GM23338 (cell line): ENCODE results near the gene CIC. TPM values are rescaled to one million over a fixed set of nuclear protein-coding genes. Genes with fewer than 3 reads are reported as not detected.
A peak's percentile ranks its signal among the peaks of the same experiment; 100 is the strongest.

Experiments used
- ATAC-seq: fragments of 200-7000 bp; cut with Tn5 transposase; 3 replicates; pipeline ENCODE4 v1.9.1; 2020
- DNase-seq: peaks from one replicate; pipeline ENCODE4 v3.0.0-alpha.2; 2015; ENCODE audit warnings: low spot score
- H2AFZ ChIP-seq: fragments of 200-600 bp; sonication (generic); 2 replicates; pipeline ENCODE4 v1.8.0; 2016; ENCODE audit warnings: antibody characterized with exemption, mild to moderate bottlenecking, moderate library complexity
- H3F3A ChIP-seq: fragments of 200-600 bp; sonication (generic); replicated peaks from 2 replicates; pipeline ENCODE4 v1.8.0; 2017; ENCODE audit warnings: antibody characterized with exemption, mixed run types, low read depth
- H3K27ac ChIP-seq: fragments of 200-600 bp; sonication (generic); 2 replicates; pipeline ENCODE4 v1.6.1; 2016; ENCODE audit warnings: low read depth
- H3K27me3 ChIP-seq: fragments of 200-600 bp; sonication (generic); 2 replicates; pipeline ENCODE4 v1.8.0; 2016; ENCODE audit warnings: mild to moderate bottlenecking, mixed run types, moderate library complexity; ENCODE audit not compliant: insufficient read depth
- H3K36me3 ChIP-seq: fragments of 200-600 bp; sonication (generic); 2 replicates; pipeline ENCODE4 v1.8.0; 2016; ENCODE audit warnings: mild to moderate bottlenecking; ENCODE audit not compliant: insufficient read depth
- H3K4me1 ChIP-seq: fragments of 200-600 bp; sonication (generic); 2 replicates; pipeline ENCODE4 v1.8.0; 2016; ENCODE audit warnings: mild to moderate bottlenecking, moderate library complexity; ENCODE audit not compliant: insufficient read depth
- H3K4me2 ChIP-seq: fragments of 200-600 bp; sonication (generic); 2 replicates; pipeline ENCODE4 v1.7.1; 2017; ENCODE audit warnings: mixed run types
- H3K4me3 ChIP-seq: fragments of 200-600 bp; sonication (generic); 2 replicates; pipeline ENCODE4 v1.6.1; 2016; ENCODE audit warnings: mixed run types
- H3K79me2 ChIP-seq: fragments of 200-600 bp; sonication (generic); replicated peaks from 2 replicates; pipeline ENCODE4 v1.8.0; 2017; ENCODE audit warnings: mild to moderate bottlenecking; ENCODE audit not compliant: insufficient read depth
- H3K9me2 ChIP-seq: fragments of 200-600 bp; sonication (generic); 2 replicates; pipeline ENCODE4 v1.8.0; 2017; ENCODE audit not compliant: insufficient read depth
- H4K20me1 ChIP-seq: fragments of 200-600 bp; sonication (generic); replicated peaks from 2 replicates; pipeline ENCODE4 v1.8.0; 2017; ENCODE audit warnings: mild to moderate bottlenecking; ENCODE audit not compliant: insufficient read depth
- H3K27ac Mint-ChIP-seq: 2 replicates; pipeline ENCODE4 v1.8.0; 2020; ENCODE audit warnings: inconsistent platforms, mild to moderate bottlenecking, moderate library complexity, mixed read lengths
- H3K27me3 Mint-ChIP-seq: 3 replicates; pipeline ENCODE4 v1.8.0; 2022; ENCODE audit warnings: low read depth, mild to moderate bottlenecking, moderate library complexity, mixed read lengths, inconsistent platforms; ENCODE audit not compliant: insufficient read depth, poor library complexity
- H3K36me3 Mint-ChIP-seq: 3 replicates; pipeline ENCODE4 v1.8.0; 2021; ENCODE audit warnings: low read depth, mild to moderate bottlenecking, inconsistent platforms, moderate library complexity, mixed read lengths
- H3K4me1 Mint-ChIP-seq: 3 replicates; pipeline ENCODE4 v1.8.0; 2020; ENCODE audit warnings: mild to moderate bottlenecking, inconsistent platforms, mixed read lengths
- H3K4me3 Mint-ChIP-seq: 3 replicates; pipeline ENCODE4 v1.8.0; 2021; ENCODE audit warnings: moderate library complexity, mild to moderate bottlenecking, inconsistent platforms, mixed read lengths
- H3K9me3 Mint-ChIP-seq: 3 replicates; pipeline ENCODE4 v1.8.0; 2020; ENCODE audit warnings: moderate library complexity, mild to moderate bottlenecking, inconsistent platforms, mixed read lengths
- CREB1 ChIP-seq: fragments of 250-450 bp; sonication (Bioruptor Pico); IDR thresholded peaks from 2 replicates; pipeline ENCODE4 v1.5.0; 2020; ENCODE audit warnings: low read depth, mild to moderate bottlenecking, moderate library complexity
- EZH2 ChIP-seq: fragments of 200-600 bp; sonication (generic); IDR thresholded peaks from one replicate; pipeline ENCODE4 v1.8.0; 2017; ENCODE audit warnings: antibody characterized with exemption, mild to moderate bottlenecking, low read depth; ENCODE audit not compliant: unreplicated experiment
- EZH2phosphoT487 ChIP-seq: fragments of 200-600 bp; sonication (generic); IDR thresholded peaks from one replicate; pipeline ENCODE4 v1.8.1; 2018; ENCODE audit warnings: antibody characterized with exemption; ENCODE audit not compliant: unreplicated experiment
- JUNB ChIP-seq: IDR thresholded peaks from one replicate; pipeline ENCODE4 v1.6.1; 2016; ENCODE audit warnings: antibody characterized with exemption; ENCODE audit not compliant: unreplicated experiment
- NANOG ChIP-seq: IDR thresholded peaks from 2 replicates; pipeline ENCODE4 v1.6.1; 2016; ENCODE audit warnings: antibody characterized with exemption, borderline replicate concordance
- POLR2AphosphoS5 ChIP-seq: IDR thresholded peaks from 2 replicates; pipeline ENCODE4 v1.6.1; 2016; ENCODE audit warnings: antibody characterized with exemption, low read depth
- STAT1 ChIP-seq: IDR thresholded peaks from one replicate; pipeline ENCODE4 v1.6.1; 2016; ENCODE audit warnings: antibody characterized with exemption; ENCODE audit not compliant: unreplicated experiment
- ZNF114 ChIP-seq: fragments of 250-450 bp; sonication (Bioruptor Pico); IDR thresholded peaks from 2 replicates; pipeline ENCODE4 v1.5.0; 2020; ENCODE audit warnings: mild to moderate bottlenecking, moderate library complexity
- ZNF331 ChIP-seq: fragments of 250-450 bp; sonication (Bioruptor Pico); IDR thresholded peaks from 2 replicates; pipeline ENCODE4 v1.5.0; 2020; ENCODE audit warnings: low read depth, mild to moderate bottlenecking, moderate library complexity
- polyA plus RNA-seq: library from polyadenylated mRNA; unstranded; fragments of >200 nt; fragmentation: Nextera tagmentation; extraction: Ambion mirVana; gene quantifications from 2 replicates; pipeline ENCODE4 v1.2.1, GENCODE V29; 2016
- total RNA-seq: library from RNA; depleted of rRNA; stranded (reverse); fragments of >200 nt; shearing (Covaris generic); gene quantifications from 2 replicates; pipeline ENCODE4 v1.2.3, GENCODE V29; 2014
- TF ChIP-seq, protein P1 (sequence below): IDR thresholded peaks from one replicate; pipeline ENCODE4 v1.6.1; 2018; ENCODE audit warnings: antibody characterized with exemption; ENCODE audit not compliant: unreplicated experiment
- TF ChIP-seq, protein P2 (sequence below): fragments of 250-450 bp; sonication (Bioruptor Pico); IDR thresholded peaks from 2 replicates; pipeline ENCODE4 v1.5.0; 2020; ENCODE audit warnings: mild to moderate bottlenecking, moderate library complexity
- TF ChIP-seq, protein P3 (sequence below): IDR thresholded peaks from 2 replicates; pipeline ENCODE4 v1.6.1; 2016; ENCODE audit warnings: antibody characterized with exemption
- TF ChIP-seq, protein P4 (sequence below), 2 experiments: fragments of 200-600 bp in 1 of 2; sonication (generic) in 1 of 2; conservative IDR thresholded peaks; 2 replicates each; pipeline versions ENCODE4 v1.5.1 to v1.6.1; 2016 to 2017; ENCODE audit warnings: antibody characterized with exemption in 2 of 2, low read depth in 2 of 2, mild to moderate bottlenecking in 2 of 2, moderate library complexity in 1 of 2

Gene CIC
- total and polyA plus RNA-seq, 2 experiments from 2014 or later: 13.2 to 42.0 TPM

DNA sequence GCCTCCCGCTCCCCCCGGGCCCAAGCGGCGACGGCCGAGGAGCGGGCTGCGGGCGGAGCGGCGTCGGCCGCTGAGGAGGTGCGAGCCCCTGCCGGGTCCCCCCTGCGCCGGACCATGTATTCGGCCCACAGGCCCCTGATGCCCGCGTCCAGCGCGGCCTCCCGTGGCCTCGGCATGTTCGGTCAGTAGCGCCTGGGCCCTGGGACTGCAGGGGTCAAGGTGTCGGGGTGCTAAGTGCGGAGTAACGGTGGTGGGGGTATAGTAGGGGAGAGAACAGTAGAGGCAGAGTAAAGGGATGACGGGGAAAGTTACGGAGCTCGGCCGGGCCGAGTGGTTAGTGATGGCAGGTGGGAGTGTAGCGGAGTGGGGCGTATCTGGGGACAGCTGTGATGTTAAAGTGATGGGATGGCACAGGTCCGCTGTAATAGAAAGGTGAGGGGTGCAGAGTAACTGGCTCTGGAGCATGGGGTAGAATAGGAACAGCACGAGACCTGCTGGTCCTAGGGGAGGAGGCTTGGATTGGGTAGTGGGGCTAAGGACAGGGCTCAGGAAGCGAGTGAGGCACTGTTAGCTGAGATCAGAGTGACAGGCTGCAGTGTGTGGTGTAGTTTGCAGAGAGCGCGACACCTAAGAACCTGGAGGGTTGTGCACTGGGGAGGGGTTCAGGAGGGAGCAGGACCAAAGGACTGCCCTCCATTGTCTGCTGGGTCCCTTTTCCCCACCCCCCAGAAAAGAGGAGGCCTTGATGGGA is 15.7 kb downstream of the CIC start:
- Histone ChIP-seq H4K20me1 (peaks cover 2% of the 10 kb centered on the region; the same call in 1 of the 2 replicates), H3K4me2 (peak overlapping the region; percentile 98), H2AFZ (no peak overlapping the region), H3K27ac (no peak overlapping the region), H3K79me2 (peaks cover 20% of the 10 kb centered on the region), H3K36me3 (0 out of 2 replicates have a peak, but pooled peaks cover 4% of the 10 kb centered on the region), H3F3A (peaks cover 19% of the 10 kb centered on the region), H3K27me3 (no peaks in the 10 kb centered on the region), H3K4me1 (peaks cover 27% of the 10 kb centered on the region), H3K4me3 (peak overlapping the region; percentile 87), H3K9me2 (no peaks in the 10 kb centered on the region)
- Mint-ChIP-seq H3K36me3 (peaks cover 12% of the 10 kb centered on the region; the same call in 2 of the 3 replicates), H3K4me3 (peak overlapping the region; percentile 86), H3K27me3 (peaks cover 21% of the 10 kb centered on the region), H3K27ac (no peak overlapping the region; the same call in 1 of the 2 replicates), H3K4me1 (peaks cover 27% of the 10 kb centered on the region), H3K9me3 (no peaks in the 10 kb centered on the region)
- DNase-seq (peak; percentile 39), ATAC-seq (peak; percentile 1; the same call in 2 of the 3 replicates)
- TF ChIP-seq NANOG: no peak
- no peak for TF ChIP-seq JUNB
- TF ChIP-seq EZH2: no peak
- TF ChIP-seq, protein P1, sequence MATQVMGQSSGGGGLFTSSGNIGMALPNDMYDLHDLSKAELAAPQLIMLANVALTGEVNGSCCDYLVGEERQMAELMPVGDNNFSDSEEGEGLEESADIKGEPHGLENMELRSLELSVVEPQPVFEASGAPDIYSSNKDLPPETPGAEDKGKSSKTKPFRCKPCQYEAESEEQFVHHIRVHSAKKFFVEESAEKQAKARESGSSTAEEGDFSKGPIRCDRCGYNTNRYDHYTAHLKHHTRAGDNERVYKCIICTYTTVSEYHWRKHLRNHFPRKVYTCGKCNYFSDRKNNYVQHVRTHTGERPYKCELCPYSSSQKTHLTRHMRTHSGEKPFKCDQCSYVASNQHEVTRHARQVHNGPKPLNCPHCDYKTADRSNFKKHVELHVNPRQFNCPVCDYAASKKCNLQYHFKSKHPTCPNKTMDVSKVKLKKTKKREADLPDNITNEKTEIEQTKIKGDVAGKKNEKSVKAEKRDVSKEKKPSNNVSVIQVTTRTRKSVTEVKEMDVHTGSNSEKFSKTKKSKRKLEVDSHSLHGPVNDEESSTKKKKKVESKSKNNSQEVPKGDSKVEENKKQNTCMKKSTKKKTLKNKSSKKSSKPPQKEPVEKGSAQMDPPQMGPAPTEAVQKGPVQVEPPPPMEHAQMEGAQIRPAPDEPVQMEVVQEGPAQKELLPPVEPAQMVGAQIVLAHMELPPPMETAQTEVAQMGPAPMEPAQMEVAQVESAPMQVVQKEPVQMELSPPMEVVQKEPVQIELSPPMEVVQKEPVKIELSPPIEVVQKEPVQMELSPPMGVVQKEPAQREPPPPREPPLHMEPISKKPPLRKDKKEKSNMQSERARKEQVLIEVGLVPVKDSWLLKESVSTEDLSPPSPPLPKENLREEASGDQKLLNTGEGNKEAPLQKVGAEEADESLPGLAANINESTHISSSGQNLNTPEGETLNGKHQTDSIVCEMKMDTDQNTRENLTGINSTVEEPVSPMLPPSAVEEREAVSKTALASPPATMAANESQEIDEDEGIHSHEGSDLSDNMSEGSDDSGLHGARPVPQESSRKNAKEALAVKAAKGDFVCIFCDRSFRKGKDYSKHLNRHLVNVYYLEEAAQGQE: no peak
- no peak for TF ChIP-seq POLR2AphosphoS5
- TF ChIP-seq, protein P2, sequence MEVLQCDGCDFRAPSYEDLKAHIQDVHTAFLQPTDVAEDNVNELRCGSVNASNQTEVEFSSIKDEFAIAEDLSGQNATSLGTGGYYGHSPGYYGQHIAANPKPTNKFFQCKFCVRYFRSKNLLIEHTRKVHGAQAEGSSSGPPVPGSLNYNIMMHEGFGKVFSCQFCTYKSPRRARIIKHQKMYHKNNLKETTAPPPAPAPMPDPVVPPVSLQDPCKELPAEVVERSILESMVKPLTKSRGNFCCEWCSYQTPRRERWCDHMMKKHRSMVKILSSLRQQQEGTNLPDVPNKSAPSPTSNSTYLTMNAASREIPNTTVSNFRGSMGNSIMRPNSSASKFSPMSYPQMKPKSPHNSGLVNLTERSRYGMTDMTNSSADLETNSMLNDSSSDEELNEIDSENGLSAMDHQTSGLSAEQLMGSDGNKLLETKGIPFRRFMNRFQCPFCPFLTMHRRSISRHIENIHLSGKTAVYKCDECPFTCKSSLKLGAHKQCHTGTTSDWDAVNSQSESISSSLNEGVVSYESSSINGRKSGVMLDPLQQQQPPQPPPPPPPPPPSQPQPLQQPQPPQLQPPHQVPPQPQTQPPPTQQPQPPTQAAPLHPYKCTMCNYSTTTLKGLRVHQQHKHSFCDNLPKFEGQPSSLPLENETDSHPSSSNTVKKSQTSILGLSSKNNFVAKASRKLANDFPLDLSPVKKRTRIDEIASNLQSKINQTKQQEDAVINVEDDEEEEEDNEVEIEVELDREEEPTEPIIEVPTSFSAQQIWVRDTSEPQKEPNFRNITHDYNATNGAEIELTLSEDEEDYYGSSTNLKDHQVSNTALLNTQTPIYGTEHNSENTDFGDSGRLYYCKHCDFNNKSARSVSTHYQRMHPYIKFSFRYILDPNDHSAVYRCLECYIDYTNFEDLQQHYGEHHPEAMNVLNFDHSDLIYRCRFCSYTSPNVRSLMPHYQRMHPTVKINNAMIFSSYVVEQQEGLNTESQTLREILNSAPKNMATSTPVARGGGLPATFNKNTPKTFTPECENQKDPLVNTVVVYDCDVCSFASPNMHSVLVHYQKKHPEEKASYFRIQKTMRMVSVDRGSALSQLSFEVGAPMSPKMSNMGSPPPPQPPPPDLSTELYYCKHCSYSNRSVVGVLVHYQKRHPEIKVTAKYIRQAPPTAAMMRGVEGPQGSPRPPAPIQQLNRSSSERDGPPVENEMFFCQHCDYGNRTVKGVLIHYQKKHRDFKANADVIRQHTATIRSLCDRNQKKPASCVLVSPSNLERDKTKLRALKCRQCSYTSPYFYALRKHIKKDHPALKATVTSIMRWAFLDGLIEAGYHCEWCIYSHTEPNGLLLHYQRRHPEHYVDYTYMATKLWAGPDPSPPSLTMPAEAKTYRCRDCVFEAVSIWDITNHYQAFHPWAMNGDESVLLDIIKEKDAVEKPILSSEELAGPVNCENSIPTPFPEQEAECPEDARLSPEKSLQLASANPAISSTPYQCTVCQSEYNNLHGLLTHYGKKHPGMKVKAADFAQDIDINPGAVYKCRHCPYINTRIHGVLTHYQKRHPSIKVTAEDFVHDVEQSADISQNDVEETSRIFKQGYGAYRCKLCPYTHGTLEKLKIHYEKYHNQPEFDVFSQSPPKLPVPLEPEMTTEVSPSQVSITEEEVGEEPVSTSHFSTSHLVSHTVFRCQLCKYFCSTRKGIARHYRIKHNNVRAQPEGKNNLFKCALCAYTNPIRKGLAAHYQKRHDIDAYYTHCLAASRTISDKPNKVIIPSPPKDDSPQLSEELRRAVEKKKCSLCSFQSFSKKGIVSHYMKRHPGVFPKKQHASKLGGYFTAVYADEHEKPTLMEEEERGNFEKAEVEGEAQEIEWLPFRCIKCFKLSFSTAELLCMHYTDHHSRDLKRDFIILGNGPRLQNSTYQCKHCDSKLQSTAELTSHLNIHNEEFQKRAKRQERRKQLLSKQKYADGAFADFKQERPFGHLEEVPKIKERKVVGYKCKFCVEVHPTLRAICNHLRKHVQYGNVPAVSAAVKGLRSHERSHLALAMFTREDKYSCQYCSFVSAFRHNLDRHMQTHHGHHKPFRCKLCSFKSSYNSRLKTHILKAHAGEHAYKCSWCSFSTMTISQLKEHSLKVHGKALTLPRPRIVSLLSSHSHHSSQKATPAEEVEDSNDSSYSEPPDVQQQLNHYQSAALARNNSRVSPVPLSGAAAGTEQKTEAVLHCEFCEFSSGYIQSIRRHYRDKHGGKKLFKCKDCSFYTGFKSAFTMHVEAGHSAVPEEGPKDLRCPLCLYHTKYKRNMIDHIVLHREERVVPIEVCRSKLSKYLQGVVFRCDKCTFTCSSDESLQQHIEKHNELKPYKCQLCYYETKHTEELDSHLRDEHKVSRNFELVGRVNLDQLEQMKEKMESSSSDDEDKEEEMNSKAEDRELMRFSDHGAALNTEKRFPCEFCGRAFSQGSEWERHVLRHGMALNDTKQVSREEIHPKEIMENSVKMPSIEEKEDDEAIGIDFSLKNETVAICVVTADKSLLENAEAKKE (CRISPR knock-in tag): no peak
- TF ChIP-seq ZNF331 (CRISPR knock-in tag): no peak
- TF ChIP-seq, protein P3, sequence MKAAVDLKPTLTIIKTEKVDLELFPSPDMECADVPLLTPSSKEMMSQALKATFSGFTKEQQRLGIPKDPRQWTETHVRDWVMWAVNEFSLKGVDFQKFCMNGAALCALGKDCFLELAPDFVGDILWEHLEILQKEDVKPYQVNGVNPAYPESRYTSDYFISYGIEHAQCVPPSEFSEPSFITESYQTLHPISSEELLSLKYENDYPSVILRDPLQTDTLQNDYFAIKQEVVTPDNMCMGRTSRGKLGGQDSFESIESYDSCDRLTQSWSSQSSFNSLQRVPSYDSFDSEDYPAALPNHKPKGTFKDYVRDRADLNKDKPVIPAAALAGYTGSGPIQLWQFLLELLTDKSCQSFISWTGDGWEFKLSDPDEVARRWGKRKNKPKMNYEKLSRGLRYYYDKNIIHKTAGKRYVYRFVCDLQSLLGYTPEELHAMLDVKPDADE: no peak
- TF ChIP-seq EZH2phosphoT487: no peak
- TF ChIP-seq, protein P4, sequence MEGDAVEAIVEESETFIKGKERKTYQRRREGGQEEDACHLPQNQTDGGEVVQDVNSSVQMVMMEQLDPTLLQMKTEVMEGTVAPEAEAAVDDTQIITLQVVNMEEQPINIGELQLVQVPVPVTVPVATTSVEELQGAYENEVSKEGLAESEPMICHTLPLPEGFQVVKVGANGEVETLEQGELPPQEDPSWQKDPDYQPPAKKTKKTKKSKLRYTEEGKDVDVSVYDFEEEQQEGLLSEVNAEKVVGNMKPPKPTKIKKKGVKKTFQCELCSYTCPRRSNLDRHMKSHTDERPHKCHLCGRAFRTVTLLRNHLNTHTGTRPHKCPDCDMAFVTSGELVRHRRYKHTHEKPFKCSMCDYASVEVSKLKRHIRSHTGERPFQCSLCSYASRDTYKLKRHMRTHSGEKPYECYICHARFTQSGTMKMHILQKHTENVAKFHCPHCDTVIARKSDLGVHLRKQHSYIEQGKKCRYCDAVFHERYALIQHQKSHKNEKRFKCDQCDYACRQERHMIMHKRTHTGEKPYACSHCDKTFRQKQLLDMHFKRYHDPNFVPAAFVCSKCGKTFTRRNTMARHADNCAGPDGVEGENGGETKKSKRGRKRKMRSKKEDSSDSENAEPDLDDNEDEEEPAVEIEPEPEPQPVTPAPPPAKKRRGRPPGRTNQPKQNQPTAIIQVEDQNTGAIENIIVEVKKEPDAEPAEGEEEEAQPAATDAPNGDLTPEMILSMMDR (conservative IDR thresholded peaks at IDR 0.05; ENCODE audit: low read depth in 2 of 2): no peak
- TF ChIP-seq ZNF114 (CRISPR knock-in tag): no peak
- no peak for TF ChIP-seq CREB1 (CRISPR knock-in tag)
- TF ChIP-seq STAT1: no peak
